Heart right ventricle (tissue), 16 donors: Measurements from ENCODE around the gene SCRN1. TPM values are rescaled to one million over a fixed set of nuclear protein-coding genes. Genes with fewer than 3 reads are reported as not detected.

ENCODE experiments used
- ATAC-seq, 8 donors: fragments of 200-7000 bp; cut with Tn5 transposase; one replicate each; pipeline ENCODE4 v1.9.1; 2020; ENCODE audit warnings: mild to moderate bottlenecking in 8 of 8, moderate library complexity in 8 of 8, moderate number of reproducible peaks in 1 of 8
- DNase-seq, 2 donors: peaks; one replicate each; pipeline ENCODE4 v3.0.0-alpha.2; 2020
- H3K27ac ChIP-seq, 10 donors: fragments of 200-600 bp; sonication (generic) in 2 of 10; one replicate each; pipeline versions ENCODE4 v1.5.0 to v1.8.0; 2020 to 2022; ENCODE audit warnings: mild to moderate bottlenecking in 3 of 10
- H3K27me3 ChIP-seq, 7 donors: fragments of 200-600 bp; one replicate each; pipeline ENCODE4 v1.8.0; 2021 to 2022; ENCODE audit warnings: mild to moderate bottlenecking in 2 of 7
- H3K36me3 ChIP-seq, 9 donors: fragments of 200-600 bp; sonication (generic) in 1 of 9; one replicate each; pipeline versions ENCODE4 v1.5.0 to v1.8.0; 2020 to 2022; ENCODE audit warnings: mild to moderate bottlenecking in 2 of 9
- H3K4me1 ChIP-seq, 9 donors: fragments of 200-600 bp; sonication (generic) in 1 of 9; one replicate each; pipeline versions ENCODE4 v1.5.0 to v1.8.0; 2020 to 2022; ENCODE audit warnings: mild to moderate bottlenecking in 4 of 9
- H3K4me3 ChIP-seq, 10 donors: fragments of 200-600 bp; sonication (generic) in 2 of 10; one replicate each; pipeline versions ENCODE4 v1.5.0 to v1.8.0; 2020 to 2022; ENCODE audit warnings: mild to moderate bottlenecking in 7 of 10, moderate library complexity in 2 of 10
- H3K9me3 ChIP-seq, 11 donors: fragments of 200-600 bp in 10 of 11; sonication (generic) in 2 of 11; one replicate each; pipeline versions ENCODE4 v1.5.0 to v1.8.0; 2013 to 2022; ENCODE audit warnings: mild to moderate bottlenecking in 2 of 11, control low read depth in 1 of 11, moderate library complexity in 1 of 11
- WGBS, 2 donors: extraction: QIAGEN DNeasy Blood & Tissue Kit; methylation state at CpG; one replicate each; pipeline ENCODE4 v1.1.7; 2013; ENCODE audit warnings: inconsistent platforms in 1 of 2; 5-methylcytosine and 5-hydroxymethylcytosine counted together
- intact Hi-C, 10 donors: fragments of 100-400 bp; cut with DNase I; formaldehyde crosslinking; loops; one replicate each; pipeline versions ENCODE4 v1.11.1 to v1.14.2; 2022
- polyA plus RNA-seq, 2 donors: library from polyadenylated mRNA; stranded (reverse); fragments of 200-250 nt; gene quantifications; one replicate each; pipeline ENCODE4 v1.2.3, GENCODE V29; 2013
- total RNA-seq, 10 donors: library from RNA; stranded (reverse); fragmentation: NEBNext Ultra II Directional in 3 of 10; extraction: Animal tissue kit (Norgen Biotek cat#: 25700) in 3 of 10; gene quantifications; one replicate each; pipeline versions ENCODE4 v1.2.1 to v1.2.4, GENCODE V29; 2021 to 2023
- TF ChIP-seq, protein P1 (sequence below), 9 donors: fragments of 200-600 bp; sonication (generic) in 2 of 9; IDR thresholded peaks; one replicate each; pipeline versions ENCODE4 v1.5.0 to v1.8.0; 2021 to 2022; ENCODE audit warnings: antibody characterized with exemption in 9 of 9, mild to moderate bottlenecking in 5 of 9, moderate library complexity in 1 of 9
- donor health status: Arrhythmogenic right ventricular cardiomyopathy.
- donor health status: ischemic (EF 13 %, LVEDD 7.1; RV severe dilation, severe dysfunction).
- donor health status: healthy with polysubstance abuse.
- donor health status: DM: no; HTN: yes; CAD: no.
- donor health status: DM: no; HTN: no; CAD: no.
- donor health status: ischemic (EF 25% LVEDD 6.9; RV normal size, moderate dysfunction).
- donor health status: ischemic (EF 25% LVEDD 5.7; RV mildly dilated, moderate dysfunction).
- donor health status: healthy.
- donor health status: DM: yes; HTN: yes; CAD: no.
- donor health status: Ischemic cardiomyopathy.
- donor health status: ischemic (EF 35%, LVEDD 5.7; RV mildly dilated, moderate dysfunction).
- donor health status: nonischemic (EF 11% LVEDD 7.7; RV severe dilation, severe dysfunction).
- donor health status: DM: yes; HTN: yes; CAD: no.
- donor health status: PGD.
- donor health status: ischemic (EF 29% LVEDD 5.4; RV normal size, mild dysfunction).
- donor health status: nonischemic (EF 23%, LVEDD 6.1; RV moderate dilation, normal function).

The SCRN1 gene
- total and polyA plus RNA-seq, 12 donors, result 3.1 to 36.8 (median 20.5) TPM

DNA sequence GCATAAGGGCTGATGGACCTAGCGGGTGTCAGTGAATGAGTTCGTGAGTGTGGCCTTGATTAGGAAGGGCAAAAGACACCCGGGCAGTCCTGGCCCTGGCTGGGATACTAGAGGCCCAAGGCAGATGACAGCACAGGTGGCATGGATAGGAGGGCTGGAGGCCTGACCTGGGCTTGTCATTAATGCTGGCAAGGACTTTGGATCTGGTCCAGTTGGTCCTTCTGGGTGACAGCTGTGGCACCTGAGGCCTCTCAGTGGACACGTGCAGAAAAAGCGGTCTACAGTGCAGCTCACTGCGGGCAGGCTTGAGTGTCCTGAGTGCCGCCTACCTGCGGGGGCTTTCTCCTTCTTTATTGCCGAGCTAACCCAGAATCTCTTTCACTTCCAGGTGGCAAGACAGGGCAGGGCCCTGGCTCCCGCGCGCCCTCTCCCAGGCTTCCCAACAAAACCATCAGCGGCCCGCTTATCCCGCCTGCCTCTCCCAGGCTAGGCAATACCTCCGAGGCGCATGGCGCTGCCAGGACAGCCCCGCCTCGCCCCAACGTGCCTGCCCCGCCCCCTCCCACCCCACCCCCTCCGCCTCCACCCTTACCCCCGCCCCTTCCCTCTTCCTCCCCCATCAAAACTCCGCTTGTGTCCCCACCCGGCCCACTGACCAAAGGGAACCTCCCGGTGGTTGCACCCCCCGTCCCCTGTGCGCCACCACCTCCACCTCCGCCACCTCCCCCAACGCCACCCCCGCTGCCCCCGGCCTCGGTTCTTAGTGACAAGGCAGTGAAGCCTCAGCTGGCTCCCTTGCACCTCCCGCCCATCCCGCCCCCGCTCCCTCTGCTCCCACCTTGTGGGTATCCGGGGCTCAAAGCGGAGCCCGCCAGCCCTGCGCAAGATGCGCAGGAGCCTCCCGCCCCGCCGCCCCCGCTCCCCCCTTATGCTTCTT is 105.9 kb downstream of the SCRN1 start:
- ATAC-seq, result no peak
- WGBS, 2 donors, result 35 to 50% methylated on average over 40 to 46 of the region's 46 CpGs
- intact Hi-C loops, result no loop called here
- DNase-seq, result no peak
- Histone ChIP-seq H3K36me3 (peaks cover 0 to 4% (median 0%) of the 10 kb centered on the region in 9 donors), H3K4me1 (peaks cover 0 to 5% (median 0%) of the 10 kb centered on the region in 9 donors), H3K27me3 (peaks cover 0 to 8% (median 0%) of the 10 kb centered on the region in 7 donors), H3K27ac (no peak overlapping the region), H3K9me3 (no peaks in the 10 kb centered on the region), H3K4me3 (no peak overlapping the region)
- TF ChIP-seq, protein P1, sequence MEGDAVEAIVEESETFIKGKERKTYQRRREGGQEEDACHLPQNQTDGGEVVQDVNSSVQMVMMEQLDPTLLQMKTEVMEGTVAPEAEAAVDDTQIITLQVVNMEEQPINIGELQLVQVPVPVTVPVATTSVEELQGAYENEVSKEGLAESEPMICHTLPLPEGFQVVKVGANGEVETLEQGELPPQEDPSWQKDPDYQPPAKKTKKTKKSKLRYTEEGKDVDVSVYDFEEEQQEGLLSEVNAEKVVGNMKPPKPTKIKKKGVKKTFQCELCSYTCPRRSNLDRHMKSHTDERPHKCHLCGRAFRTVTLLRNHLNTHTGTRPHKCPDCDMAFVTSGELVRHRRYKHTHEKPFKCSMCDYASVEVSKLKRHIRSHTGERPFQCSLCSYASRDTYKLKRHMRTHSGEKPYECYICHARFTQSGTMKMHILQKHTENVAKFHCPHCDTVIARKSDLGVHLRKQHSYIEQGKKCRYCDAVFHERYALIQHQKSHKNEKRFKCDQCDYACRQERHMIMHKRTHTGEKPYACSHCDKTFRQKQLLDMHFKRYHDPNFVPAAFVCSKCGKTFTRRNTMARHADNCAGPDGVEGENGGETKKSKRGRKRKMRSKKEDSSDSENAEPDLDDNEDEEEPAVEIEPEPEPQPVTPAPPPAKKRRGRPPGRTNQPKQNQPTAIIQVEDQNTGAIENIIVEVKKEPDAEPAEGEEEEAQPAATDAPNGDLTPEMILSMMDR (IDR thresholded peaks at IDR 0.05), result no peak

DNA sequence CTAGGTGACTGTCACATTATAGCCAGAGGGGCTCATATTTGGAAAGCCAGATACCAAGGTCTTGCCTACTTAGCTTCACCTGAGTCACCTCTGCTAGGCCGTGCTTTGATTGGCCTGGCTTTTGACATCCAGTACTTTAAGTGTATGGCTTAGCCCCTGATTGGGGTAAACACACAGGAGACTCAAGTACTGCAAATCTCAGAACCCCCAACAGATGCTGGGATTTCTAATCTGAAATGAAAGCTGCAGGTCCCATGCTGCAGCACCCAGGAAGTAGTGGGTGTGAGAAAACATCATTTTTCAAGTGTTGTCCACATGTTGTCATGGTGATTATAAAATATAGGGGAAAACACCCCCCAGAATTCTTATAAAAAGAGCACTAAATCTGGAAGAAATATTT is 107.1 kb downstream of the SCRN1 start:
- 96 to 97% methylated on average over 1 of the region's 1 CpG for WGBS, 2 donors
- intact Hi-C loops, result no loop called here
- Histone ChIP-seq H3K27me3 (peaks cover 0 to 8% (median 0%) of the 10 kb centered on the region in 7 donors), H3K9me3 (no peaks in the 10 kb centered on the region), H3K4me1 (peaks cover 0 to 5% (median 0%) of the 10 kb centered on the region in 9 donors), H3K27ac (no peak overlapping the region), H3K36me3 (no peaks in the 10 kb centered on the region), H3K4me3 (no peak overlapping the region)
- DNase-seq (no peak), ATAC-seq (no peak)
- TF ChIP-seq, protein P1 (IDR thresholded peaks at IDR 0.05), result no peak

DNA sequence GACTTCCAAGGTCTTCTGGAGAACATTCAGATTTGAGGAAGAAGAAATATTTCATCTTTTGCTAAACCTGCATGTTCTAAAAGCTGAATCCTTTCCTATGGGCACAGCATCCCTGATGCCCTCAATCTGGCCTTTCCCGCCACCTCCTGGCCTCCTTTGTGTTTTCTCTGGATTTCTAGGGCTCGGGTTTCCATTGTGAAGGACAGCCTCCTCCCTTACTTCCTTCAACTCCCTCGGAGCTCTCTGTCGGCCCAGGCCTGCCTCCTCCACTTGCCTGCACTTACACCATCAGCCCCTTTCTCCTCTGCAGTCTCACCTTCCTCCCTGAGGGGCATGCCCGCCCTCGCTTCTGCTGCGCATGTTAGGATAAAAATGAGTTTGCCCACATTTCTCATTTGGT is 107.9 kb downstream of the SCRN1 start:
- Histone ChIP-seq H3K27ac (no peak overlapping the region), H3K4me1 (peaks cover 0 to 5% (median 0%) of the 10 kb centered on the region in 9 donors), H3K36me3 (no peaks in the 10 kb centered on the region), H3K9me3 (no peaks in the 10 kb centered on the region), H3K4me3 (no peak overlapping the region), H3K27me3 (peaks cover 0 to 8% (median 0%) of the 10 kb centered on the region in 7 donors)
- DNase-seq (no peak), ATAC-seq (no peak)
- intact Hi-C loops, result no loop called here
- WGBS, 2 donors, result 74 to 83% methylated on average over 7 of the region's 7 CpGs
- TF ChIP-seq, protein P1 (IDR thresholded peaks at IDR 0.05), result peak in 3 of 9 donors; percentile 10 to 20 (median 11)

DNA sequence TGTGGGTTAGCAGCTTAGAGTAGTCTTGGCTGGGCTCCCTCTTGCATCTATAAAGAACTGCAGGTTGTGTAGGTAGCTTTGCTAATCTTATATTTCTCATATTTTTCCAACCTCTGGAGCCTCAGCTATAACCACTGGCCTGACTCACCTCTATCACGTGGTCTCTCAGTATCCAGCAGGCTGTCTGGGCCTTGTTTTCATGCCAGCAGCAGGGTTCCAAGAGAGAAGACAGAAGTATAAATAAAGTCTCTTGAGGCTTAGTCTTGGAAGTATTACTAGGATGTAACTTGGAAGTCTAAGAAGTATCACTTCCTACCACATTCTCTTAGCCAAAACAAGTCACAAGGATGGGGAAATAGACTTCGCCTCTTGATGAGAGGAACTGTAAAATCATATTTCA is 110.0 kb downstream of the SCRN1 start:
- DNase-seq (peak in 1 of 2 donors; percentile 25), ATAC-seq (peak in 6 of 8 donors; percentile 25 to 73 (median 52))
- TF ChIP-seq, protein P1 (IDR thresholded peaks at IDR 0.05), result no peak
- Histone ChIP-seq H3K27me3 (peaks cover 0 to 6% (median 0%) of the 10 kb centered on the region in 7 donors), H3K9me3 (no peaks in the 10 kb centered on the region), H3K27ac (no peak overlapping the region), H3K4me1 (peaks cover 0 to 5% (median 0%) of the 10 kb centered on the region in 9 donors), H3K4me3 (no peak overlapping the region), H3K36me3 (no peaks in the 10 kb centered on the region)
- intact Hi-C loops, result no loop called here
- WGBS, 2 donors, result 43 to 62% methylated on average over 2 of the region's 2 CpGs
